GM19099 (cell line): ENCODE data around the gene SCN8A.

Experiments used
- POLR2A ChIP-seq: IDR thresholded peaks from 3 replicates; pipeline ENCODE4 v1.6.1; 2011; ENCODE audit warnings: low read depth; ENCODE audit not compliant: insufficient read length; ENCODE audit errors: extremely low read depth

The SCN8A gene

DNA sequence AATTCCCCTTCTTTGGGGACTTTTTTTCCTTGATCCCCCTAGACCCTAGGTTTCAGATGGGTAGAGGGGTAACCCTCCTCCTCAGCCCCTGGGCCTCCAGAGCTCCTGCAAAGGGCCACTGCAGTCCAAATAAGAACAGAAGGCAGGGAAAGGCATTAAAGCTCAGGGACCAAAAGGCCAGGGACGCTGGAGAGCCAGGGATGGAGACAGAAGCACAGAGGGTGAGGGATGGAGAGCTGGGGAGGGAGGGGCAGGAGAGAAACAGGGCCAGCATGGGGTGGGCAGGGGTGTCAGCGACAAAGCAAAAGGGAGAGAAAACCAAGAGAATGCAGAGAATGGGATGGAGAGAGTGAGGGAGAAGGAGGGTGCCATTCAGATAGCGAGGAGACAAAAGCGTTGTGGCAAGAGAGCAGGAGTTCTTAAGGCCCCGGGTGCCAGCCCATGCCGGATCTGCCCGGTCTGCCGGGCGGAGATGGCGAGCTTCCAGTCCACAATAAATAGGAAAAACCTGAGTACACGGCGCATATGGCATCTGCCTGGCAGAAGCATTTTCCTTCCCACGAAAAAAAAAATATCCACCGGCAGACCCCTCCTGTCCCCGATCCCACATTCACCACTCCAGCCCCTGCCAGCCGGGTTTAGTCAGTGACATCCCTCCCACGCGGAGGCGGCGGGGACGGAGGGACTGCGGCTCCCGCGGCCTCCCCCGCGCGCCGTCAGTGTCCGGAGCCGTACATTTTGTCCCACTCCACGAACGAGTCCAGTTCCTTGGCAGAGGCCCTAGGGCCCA, 228.9 kb downstream of the SCN8A start:
- no peak for TF ChIP-seq POLR2A

DNA sequence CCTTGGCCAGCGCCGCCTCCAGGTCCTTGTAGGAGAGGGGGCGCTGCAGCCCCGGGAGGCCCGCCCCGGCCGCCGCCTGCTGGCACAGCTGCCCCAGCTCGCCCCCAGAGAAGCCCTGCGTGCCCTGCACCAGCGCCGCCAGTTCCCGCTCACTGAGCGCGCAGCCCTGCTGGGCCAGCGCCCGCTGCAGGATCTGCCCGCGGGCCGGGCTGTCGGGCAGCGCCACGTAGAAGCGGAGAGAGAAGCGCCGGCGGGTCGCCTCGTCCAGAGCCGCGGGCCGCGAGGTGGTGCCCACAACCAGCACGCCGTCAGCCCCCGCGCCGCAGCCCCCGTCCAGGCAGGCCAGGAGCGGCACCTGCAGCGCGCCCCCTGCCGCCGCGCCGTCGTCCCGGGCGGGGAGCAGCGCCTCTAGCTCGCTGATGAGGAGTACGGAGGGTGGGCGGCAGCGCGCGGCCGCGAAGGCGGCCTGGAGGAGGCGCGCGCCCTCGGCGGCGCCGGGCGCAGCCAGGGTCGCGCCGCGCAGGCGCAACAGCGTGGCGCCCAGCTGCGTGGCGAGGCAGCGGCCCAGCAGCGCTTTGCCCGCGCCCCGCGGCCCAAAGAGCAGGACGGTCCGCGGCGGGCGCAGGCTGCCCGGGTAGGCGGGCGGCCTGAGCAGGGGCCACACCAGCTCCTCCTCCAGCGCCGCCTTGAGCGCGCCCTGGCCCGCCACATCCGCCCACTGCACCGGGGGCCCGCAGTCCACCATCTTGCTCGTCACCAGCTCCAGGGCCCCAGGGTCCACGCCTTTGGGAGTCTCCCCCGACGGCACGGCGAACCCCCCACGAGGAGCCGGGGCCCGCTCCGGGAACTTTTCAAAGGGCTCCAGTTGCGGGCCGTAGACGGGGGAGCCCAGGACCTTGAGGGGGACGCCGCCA, 229.8 kb downstream of the SCN8A start:
- no peak for TF ChIP-seq POLR2A

DNA sequence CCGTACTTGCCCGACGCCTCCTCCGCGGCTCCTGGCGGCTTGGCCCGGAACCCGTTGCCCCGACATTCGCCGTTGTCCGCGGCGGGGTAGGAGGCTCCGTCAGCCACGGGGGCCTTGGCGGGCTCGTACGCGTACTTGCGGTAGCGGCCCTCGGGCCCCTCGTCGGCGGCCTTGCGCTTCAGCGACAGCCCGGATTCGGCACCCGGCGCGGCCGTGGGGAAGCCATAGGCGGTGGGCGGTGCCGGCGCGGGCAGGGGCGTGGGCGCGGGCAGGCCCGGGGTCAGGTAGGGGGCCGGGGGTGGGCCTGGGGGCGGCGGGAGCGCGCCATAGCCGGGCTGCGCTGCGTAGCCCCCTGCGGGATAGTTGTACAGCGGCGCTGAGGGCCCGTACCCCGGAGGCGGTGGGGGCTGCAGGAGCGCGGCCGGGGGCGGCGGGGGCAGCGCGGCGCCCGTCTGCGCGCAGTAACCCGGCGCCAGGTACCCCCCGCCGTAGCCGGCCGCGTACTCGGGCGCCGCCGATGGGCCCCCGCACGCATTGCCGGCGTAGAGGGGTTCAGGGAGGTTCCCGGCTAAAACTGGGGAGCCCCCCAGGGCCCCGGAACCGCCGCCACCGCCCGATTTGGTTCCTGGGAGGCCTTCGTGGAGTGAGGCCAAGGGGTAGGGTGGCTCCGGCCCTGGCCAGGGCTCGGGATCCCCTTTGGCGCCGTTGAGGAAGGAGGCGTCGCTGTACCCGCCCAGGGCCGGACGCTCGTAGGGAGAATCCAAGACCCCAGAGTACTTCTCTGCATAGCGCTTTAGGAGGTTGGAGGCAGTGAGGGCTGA, 230.6 kb downstream of the SCN8A start:
- no peak for TF ChIP-seq POLR2A

DNA sequence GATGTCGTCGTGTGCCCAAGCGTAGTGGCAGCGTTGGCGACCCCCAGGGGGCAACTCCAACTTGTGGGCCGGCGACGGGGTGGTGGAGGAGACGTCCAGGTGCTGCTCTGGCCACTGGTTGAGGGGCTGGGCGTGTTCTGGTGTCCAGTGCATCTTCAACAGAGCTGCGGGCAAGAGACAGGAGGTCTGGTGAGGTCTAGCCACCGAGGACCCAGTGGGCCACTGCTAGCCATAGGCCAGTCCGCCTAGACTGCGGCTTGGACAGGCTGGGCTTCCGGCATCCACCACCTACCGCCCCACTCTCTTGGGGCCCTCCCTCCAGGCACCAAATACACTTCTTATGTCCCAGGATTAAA, 231.2 kb downstream of the SCN8A start:
- TF ChIP-seq POLR2A, result no peak

DNA sequence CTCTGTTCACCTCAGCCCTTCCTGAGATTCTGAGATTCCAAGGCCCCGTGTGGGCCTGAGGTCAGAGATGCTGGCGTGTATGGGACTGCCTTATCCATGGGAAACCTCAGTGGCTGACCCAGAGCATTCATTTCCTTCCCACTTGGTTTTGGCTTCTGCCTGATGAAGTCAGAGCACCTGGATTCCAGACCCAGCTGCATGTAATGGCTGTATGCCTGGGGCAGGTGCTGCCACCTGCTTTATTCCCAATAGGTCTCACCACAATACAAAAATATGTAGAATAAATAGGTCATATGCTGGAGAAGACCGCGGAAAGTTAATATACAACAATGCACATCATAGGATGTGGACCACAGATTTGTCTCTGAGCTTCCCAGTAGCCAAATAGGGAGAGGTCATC, 231.9 kb downstream of the SCN8A start:
- TF ChIP-seq POLR2A, result no peak

DNA sequence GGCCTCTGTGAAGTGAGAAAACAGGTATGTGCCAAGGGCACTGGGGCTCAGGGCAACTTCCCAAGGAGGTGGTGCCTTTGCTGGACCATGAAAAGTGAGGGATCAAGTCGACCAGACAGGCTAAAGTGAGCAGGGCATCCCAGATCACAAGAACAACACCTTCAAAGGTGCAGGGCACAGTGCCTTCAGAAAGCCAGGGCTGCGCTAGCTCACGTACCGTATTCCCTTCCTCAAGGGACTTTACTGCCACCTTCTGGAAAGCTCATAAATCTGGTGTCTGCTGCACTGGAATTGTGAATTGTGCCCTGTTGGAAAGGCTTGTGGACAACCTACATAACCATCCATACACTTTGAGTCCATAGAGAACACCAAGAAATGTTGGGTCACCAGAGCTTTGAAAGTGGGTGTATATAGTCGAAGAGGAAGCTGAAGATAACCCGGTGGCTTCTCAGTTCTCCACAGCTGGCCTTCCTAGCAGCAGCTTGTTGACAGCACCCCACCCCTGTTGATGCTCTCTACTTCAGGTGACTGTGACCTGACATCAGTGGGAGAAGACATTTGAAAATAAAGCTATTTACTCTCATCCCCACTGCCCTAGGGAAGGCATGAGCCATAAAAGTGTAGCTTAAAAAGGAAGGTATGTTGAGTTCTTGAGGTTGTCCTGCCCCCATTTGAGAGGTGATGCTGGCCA, 233.0 kb downstream of the SCN8A start:
- no peak for TF ChIP-seq POLR2A

DNA sequence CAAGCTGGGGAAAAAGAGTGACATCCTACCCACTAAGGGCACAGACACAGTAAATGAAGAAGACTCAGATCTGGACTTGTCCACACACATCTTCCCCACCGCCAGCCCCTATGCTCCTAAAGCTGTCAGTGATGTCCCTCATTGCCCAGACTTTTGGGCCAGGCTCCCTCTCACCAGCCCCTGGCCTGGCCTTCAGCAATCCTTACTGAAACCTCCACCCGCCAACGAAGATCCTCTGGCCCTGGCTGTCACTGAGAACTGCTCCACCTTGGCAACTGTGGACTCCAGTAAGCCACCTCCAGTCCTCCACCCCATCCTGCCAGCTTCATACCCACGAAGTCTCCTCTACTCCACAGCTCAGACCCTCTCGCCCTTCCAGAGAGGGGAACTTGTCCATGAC, 234.2 kb downstream of the SCN8A start:
- no peak for TF ChIP-seq POLR2A

DNA sequence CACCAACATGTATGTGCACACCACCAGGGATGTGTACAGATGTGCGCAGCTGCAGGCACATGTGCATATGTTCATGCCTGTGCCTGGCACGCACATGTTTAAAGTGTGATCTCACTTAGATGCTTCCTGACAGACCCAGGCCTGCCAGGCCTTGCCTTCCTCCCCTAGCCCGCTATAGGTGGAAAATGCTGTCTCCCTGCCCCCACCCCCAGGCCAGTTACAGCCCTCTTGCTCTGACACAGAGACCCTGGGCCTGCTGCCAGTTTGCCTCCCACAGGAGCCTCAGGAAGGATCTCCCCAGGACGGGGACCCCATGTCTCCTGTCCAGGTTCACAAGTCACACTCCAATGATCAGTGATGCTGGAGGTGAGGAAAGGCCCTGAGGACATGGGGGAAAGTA, 235.8 kb downstream of the SCN8A start:
- no peak for TF ChIP-seq POLR2A

DNA sequence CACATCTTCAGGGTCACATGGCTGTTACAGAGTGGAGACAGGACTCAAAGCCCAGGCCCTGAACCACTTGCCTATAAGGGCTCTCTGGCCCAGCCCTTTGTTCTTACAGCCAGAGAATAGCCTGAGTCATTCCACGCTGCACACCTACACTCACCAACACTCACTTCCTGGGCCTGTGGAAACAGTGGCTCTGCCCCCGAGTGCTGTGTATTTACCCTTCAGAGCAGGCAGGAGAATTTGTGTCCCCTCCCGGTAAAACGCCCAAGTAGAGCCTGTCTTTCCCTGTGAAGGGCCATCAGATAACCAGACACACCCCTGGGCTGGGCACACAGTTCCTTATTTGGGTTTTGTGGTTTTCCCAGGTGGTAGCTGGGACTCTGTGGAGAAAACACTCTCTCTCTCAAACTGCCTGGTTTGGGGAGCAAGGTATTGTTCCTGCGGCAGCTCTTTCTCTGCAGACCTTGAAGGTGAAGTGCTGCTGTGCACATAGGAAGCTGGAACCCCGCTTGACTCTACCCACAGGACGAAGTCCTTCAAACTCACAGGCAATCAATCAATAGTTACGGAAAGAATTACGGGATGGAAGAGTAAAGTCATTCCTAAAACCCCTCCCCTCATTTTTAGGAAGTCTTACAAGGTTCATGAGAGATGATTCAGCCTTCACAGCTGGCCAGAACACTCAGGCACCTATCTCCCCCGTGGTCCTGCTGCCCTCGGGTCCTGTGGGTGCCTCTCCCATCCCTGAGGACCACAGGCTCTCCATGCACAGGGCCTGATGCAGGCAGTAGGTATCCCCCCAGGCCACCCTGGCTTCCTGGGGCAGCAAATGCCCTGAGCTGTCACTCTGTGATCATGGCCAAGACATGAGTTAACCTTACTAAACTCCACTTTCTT, 237.1 kb downstream of the SCN8A start:
- no peak for TF ChIP-seq POLR2A

DNA sequence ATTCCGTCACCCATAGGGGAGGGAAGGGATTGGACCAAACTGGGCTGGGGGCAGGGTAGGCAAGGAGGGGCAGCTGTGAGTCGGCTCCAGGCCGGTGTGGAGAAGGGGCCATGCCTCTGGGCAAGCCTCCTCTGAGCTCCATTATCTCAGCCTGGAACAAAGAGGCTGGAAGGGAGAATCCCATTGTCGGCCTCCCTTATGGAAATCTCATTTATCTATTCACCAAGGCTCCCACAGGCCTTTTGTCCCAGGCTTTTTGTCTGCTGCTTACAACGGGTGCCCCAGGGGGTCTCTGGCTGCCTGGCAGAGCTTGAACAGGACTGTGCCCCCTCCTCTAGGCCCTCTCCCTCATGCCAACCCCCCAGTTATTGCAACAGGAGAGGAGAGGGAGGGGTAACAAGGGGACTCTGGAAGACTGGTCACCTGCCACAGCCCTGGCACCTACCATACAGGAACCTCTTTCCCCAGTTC, 238.0 kb downstream of the SCN8A start:
- no peak for TF ChIP-seq POLR2A

DNA sequence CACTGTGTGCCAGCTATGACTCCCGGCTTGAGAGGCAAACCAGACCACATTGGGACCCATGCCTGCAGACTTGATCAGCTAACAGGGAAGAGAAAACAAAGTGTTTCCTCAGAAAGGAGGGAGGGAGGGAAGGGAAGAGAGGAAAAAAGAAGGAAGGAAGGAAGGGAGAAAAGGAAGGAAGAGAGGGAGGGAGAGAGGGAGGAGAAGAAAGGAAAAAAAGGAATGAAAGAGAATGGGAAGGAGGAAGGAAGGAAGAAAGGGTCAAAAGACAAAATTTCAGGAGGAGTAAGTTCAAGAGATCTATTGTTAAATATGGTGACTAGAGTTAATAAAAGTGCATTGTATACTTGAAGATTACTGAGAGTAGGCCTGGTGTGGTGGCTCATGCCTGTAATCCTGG, 238.6 kb downstream of the SCN8A start:
- TF ChIP-seq POLR2A, result no peak

DNA sequence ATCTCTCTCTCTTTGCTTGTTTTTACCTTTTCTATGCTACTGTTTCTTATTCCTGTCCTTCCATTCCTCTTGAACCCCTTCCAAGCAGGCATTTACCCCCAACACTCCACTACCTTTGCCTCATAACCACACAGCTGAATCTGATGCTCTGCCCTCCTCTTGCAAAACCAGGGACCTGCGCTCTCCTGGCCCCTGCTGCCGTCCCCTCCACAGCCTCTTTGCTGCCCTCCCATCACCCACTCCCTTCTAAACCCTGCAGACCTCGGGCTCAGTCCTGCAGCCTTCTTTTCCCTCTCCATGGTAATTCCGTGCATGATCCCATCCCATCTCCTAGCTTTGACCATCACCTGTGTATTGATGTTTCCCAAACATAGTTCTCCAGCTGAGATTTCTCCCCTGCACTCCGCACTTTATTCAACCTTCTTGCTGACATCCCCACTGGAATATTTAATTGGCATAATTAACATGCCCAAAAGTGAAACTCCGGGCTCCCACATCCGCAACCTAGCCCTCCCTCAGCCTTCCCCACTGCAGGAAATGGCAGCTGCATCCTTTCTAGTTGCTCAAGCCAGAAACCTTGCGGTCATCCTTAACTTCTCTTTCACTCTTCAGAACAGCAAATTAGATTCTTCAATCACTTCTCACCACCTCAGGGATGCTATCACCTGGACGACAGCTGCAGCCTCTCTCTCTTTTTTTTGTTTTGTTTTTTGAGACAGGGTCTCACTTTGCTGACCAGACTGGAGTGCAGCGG, 241.5 kb downstream of the SCN8A start:
- TF ChIP-seq POLR2A, result no peak
